ENCODE results near the gene EHMT1. TPM values are rescaled to one million over a fixed set of nuclear protein-coding genes. Genes with fewer than 3 reads are reported as not detected.

EHMT1 gene
- total RNA-seq, 1 donor from 2014 or later = 162 TPM

DNA sequence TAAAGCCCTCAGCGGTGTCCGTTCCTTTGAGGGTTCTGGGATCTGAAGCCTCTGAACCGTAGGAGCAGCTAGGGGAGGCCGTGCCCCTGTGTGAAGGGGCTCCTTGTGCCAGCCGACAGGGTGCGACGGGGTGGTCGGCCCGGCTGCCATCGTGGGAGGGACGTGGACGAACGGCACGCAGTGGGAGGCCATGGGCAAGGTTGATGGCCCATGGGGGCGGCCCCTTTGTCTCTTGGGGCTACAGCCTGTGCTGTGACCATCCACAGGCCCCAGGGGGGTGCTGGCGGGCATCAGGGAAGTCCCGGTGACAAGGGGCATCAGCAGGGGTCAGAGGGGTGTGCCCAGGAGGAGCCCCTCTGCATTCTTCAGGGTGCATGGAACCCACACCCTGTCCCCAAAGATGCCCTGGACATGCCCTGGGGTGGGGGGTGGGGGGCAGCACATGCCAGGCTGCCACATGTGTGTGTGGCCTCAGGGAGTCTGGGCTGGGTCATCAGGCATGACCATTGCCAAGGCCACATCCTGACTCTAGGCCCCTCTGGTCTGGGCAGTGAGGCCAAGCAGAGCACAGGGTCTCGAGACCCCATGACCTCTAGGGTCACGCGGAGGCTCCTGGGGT lies 209.2 kb downstream of the EHMT1 start:
- TF ChIP-seq, protein P1, sequence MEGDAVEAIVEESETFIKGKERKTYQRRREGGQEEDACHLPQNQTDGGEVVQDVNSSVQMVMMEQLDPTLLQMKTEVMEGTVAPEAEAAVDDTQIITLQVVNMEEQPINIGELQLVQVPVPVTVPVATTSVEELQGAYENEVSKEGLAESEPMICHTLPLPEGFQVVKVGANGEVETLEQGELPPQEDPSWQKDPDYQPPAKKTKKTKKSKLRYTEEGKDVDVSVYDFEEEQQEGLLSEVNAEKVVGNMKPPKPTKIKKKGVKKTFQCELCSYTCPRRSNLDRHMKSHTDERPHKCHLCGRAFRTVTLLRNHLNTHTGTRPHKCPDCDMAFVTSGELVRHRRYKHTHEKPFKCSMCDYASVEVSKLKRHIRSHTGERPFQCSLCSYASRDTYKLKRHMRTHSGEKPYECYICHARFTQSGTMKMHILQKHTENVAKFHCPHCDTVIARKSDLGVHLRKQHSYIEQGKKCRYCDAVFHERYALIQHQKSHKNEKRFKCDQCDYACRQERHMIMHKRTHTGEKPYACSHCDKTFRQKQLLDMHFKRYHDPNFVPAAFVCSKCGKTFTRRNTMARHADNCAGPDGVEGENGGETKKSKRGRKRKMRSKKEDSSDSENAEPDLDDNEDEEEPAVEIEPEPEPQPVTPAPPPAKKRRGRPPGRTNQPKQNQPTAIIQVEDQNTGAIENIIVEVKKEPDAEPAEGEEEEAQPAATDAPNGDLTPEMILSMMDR (IDR thresholded peaks at IDR 0.05; ENCODE audit: partially characterized antibody, unreplicated experiment) = no peak
- peaks cover 29% of the 10 kb centered on the region for H3K4me1 Mint-ChIP-seq (ENCODE audit: low read depth, unreplicated experiment)
- H3K36me3 Mint-ChIP-seq (ENCODE audit: unreplicated experiment) = peaks cover 37% of the 10 kb centered on the region
- no peak for DNase-seq
- H3K27ac Mint-ChIP-seq (ENCODE audit: unreplicated experiment) = no peak overlapping the region
- peaks cover 3% of the 10 kb centered on the region for H3K27me3 Mint-ChIP-seq (ENCODE audit: unreplicated experiment)
- no peak overlapping the region for H3K4me3 Mint-ChIP-seq (ENCODE audit: unreplicated experiment)
- H3K9me3 Mint-ChIP-seq (ENCODE audit: unreplicated experiment) = peaks cover 15% of the 10 kb centered on the region

DNA sequence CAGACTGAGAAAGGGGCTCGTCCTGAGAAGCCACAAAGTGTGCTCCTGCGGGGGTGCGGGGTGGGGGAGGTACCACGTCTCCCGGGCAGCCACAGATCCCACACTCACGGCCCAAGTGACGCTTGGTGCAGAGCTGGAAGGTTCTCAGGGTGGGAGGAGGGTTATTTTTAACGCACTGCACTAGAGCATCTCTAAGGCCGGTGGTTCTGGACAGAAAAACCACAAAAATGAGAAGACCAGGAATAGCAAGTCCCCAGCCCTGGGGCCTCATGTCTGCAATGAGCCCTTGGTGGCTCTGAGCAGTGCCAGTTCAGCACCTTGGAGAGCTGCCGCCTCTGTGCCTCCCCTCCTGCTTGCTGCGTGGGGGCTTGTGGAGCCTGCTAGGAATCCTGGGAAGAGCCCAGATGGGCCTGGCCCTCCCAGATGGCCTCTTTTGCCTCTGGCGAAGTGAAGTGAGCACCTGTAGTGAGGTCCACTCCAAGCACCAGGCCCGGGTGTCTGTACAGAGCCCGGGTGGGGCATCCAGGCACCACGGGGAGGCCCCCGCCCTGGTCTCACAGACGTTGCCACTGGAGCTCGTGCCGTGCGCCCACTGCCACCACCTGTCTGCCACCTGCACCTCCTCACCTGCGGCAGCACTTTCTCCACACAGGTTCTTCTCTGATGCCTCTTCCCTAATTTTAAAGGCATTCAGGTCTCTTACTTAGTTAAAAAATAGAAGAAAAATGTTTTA lies 209.9 kb downstream of the EHMT1 start:
- H3K4me1 Mint-ChIP-seq (ENCODE audit: low read depth, unreplicated experiment) = peaks cover 29% of the 10 kb centered on the region
- TF ChIP-seq, protein P1 (IDR thresholded peaks at IDR 0.05; ENCODE audit: partially characterized antibody, unreplicated experiment) = no peak
- peaks cover 3% of the 10 kb centered on the region for H3K27me3 Mint-ChIP-seq (ENCODE audit: unreplicated experiment)
- H3K4me3 Mint-ChIP-seq (ENCODE audit: unreplicated experiment) = no peak overlapping the region
- peaks cover 15% of the 10 kb centered on the region for H3K9me3 Mint-ChIP-seq (ENCODE audit: unreplicated experiment)
- H3K36me3 Mint-ChIP-seq (ENCODE audit: unreplicated experiment) = peaks cover 35% of the 10 kb centered on the region
- no peak for DNase-seq
- no peak overlapping the region for H3K27ac Mint-ChIP-seq (ENCODE audit: unreplicated experiment)

DNA sequence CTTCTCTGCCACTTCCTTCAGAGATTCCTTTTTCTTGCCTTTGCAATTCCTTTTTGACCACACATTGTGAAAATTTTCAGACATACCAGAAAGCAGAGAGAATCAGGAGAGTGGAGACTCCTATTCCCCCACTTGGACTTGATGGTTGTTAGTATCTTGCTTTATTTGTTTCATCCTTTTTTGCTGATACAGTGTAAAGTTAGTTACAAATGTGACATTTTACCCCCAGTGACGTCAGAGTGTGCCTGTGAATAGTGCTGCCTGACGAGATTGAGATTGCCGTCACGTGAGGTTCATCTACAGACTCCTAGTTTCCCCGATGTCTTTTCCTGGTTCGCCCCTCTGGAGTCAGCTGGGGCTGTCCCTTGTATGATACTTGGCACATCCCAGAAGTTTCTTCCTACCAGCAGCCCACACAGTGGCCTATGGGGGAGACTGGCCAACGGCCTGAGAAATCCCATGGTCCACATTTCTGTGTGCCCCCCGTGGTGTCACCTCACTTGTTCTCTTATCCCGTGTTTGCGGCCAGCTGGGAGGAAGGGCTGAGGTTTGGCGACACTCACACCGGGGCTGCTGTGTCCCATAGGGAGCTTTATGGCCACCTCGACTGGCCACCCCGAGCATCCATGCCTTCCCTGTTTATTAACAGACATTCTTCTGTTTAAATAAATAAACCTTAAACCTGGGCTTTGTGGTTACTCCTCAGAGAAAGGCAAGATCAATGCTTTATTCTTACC lies 210.6 kb downstream of the EHMT1 start:
- Mint-ChIP-seq H3K4me1 (ENCODE audit: low read depth, unreplicated experiment) (peaks cover 25% of the 10 kb centered on the region), H3K36me3 (ENCODE audit: unreplicated experiment) (peaks cover 28% of the 10 kb centered on the region), H3K27ac (ENCODE audit: unreplicated experiment) (no peak overlapping the region), H3K27me3 (ENCODE audit: unreplicated experiment) (peaks cover 1% of the 10 kb centered on the region), H3K4me3 (ENCODE audit: unreplicated experiment) (no peak overlapping the region), H3K9me3 (ENCODE audit: unreplicated experiment) (peaks cover 15% of the 10 kb centered on the region)
- no peak for DNase-seq
- TF ChIP-seq, protein P1 (IDR thresholded peaks at IDR 0.05; ENCODE audit: partially characterized antibody, unreplicated experiment) = no peak

DNA sequence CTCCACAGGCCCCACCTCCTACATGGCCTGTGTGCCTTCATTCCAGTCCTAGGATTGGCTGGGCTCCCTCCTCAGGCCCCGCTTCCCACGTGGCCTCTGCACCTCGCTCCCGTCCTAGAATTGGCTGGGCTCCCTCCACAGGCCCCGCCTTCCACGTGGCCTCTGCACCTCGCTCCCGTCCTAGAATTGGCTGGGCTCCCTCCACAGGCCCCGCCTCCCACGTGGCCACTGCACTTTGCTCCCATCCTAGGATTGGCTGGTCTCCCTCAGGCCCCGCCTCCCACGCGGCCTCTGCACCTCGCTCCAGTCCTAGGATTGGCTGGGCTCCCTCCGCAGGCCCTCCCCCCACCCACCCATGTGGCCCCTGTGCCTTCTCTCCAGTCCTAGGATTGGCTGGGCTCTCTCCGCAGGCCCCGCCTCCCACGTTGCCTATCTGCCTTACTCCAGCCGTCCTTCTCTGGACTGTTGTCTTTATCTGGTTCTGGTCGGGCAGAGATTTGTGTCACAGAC lies 213.4 kb downstream of the EHMT1 start:
- peaks cover 8% of the 10 kb centered on the region for H3K36me3 Mint-ChIP-seq (ENCODE audit: unreplicated experiment)
- DNase-seq = no peak
- peaks cover under 1% of the 10 kb centered on the region for H3K27me3 Mint-ChIP-seq (ENCODE audit: unreplicated experiment)
- no peak overlapping the region for H3K4me3 Mint-ChIP-seq (ENCODE audit: unreplicated experiment)
- peaks cover 19% of the 10 kb centered on the region for H3K4me1 Mint-ChIP-seq (ENCODE audit: low read depth, unreplicated experiment)
- TF ChIP-seq, protein P1 (IDR thresholded peaks at IDR 0.05; ENCODE audit: partially characterized antibody, unreplicated experiment) = no peak
- H3K27ac Mint-ChIP-seq (ENCODE audit: unreplicated experiment) = no peak overlapping the region
- H3K9me3 Mint-ChIP-seq (ENCODE audit: unreplicated experiment) = peaks cover 10% of the 10 kb centered on the region
